ENCODE measurements around the gene DUSP12.
"Not testable (repeated sequence)": the region's sequence is repeated elsewhere in the genome, so short reads cannot be mapped to it uniquely, and the experiment has no call there.

The DUSP12 gene

DNA sequence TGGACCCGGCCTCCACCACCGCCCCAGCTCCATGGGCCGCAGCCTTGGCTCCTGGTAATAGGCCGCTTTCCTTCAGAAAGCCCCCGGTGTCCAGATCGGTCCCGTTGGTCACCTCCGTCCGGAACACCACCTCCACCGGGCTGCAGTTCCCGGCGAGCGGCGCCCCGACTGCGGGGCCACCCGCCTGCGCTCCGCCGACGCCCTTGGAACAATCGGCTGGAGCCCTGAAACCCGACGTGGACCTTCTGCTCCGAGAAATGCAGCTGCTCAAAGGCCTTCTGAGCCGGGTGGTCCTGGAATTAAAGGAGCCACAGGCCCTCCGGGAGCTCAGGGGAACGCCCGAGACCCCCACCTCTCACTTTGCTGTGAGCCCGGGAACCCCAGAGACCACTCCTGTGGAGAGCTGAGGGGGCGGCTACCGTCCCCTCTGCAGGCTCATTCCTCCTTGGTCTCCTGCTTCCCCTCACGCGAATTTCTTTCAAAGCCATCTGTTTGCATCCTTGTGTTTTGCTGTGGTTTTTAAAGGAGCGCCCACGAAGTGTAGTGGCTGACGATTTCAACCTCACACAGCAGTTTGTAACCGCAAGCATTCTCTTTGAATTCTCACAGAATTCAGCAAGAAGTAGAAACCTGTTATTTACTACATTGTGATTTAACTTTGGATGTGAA lies 22.2 kb upstream of the DUSP12 start:
- DNase-seq (ENCODE audit: low spot score): peak; percentile 62

DNA sequence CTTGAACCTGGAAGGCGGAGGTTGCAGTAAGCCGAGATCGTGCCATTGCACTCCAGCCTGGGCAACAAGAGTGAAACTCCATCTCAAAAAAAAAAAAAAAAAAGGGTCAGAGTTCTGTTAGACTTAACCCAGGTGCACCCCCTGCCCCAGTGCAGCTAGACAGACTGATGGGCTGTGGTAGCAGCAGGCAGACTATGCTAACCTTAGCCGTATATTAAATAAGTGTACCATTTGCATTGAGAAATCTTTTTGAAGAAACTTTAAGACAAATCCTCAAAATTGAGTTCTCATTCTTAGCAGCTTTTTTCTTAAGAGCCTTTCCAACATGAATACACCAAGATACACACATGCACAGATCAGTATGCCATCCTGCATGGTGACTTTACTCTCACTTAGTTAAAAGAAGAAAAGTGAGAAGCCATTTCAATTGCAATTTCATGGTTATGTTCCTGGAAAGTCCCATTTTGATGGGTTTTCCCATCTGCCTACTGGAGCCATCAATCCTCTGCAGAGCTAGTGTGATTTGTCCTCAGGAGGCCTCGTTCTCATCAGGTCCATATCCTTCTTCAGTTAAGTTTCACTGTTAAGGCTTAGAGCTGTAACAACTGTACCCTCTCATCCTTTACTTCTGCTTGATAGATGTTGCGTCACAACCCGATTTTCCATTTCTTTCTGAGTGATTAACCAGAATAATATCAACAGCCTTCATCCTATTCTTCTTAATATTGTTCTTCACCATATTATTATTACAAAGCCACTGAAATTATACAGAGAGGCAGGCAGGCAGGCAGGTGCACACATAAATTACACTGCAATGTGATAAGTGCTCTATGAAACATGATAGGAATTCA lies 21.0 kb upstream of the DUSP12 start:
- no peak for DNase-seq (ENCODE audit: low spot score)

DNA sequence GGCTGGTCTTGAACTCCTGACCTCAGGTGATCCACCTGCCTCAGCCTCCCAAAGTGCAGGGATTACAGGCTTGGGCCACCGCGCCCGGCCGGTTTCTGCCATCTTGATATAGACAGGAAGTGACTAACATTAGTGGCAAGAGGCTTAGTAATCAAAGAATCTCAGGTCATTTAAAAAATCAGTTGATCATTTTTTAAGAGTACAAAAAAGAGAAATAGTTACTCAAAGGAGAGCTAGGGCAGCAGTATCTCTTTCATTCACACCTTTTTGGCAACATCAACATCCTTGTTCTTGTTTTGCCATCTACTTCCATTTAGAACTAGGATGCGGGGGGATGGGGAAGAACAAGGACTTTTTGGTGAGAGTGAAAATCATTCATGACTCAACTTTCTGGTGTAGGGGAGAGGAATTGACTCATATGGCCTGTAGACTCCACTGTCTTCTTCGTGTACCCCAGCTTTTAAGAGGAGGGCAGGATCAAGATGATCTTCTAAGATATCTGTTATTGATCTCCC lies 19.5 kb upstream of the DUSP12 start:
- DNase-seq (ENCODE audit: low spot score): peak; percentile 12

DNA sequence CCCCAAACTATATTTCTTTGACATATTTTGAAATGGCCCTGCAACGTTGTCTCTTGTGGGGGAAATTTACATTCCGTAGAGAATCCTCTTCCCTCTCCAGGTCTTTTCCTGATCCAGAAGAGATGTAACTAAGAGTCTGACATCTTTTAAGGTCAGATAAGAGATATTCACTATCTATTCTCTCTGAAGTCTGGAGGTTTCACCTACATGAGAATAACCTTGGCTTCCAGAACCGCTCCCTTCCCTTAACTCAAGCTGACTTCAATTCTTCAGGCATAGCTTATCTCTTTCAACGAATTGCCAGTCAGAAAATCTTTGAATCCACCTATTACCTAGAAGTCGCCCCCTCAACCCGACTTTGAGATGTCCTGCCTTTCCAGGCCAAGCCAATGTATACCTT lies 18.3 kb upstream of the DUSP12 start:
- no peak for DNase-seq (ENCODE audit: low spot score)

DNA sequence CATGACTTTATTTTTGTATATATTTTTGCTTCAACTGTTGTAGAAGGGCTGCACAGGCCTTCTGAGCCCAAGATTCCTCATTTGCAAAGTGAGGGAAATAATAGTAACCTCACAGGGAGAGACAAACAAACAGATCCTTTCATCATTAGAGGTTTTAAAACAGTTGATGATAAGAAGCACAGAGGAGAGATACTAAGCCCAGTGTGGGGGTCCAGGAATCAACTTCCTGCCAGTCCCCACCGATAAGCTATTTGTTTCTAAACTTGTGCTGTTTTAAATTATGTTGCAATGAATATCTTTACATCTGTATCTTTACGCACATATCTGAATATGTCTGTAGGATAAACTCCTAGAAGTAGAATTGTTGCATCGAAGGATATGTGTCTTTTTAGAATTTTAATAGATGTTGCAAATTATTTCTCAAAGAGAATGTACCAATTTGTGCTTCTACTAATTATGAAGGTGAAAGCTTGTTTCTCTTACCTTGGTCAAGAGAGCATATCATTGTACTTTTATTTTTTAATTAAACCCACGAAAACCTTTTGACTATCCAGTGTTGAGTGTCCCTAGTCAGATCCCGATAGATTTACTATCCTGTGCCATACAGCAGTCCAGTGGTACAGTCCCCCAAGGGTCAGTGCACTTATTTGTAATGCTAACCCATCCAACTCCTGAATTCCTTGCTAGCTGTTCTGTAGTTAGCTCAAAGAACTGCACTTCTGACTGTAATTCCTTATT lies 17.4 kb upstream of the DUSP12 start:
- no peak for DNase-seq (ENCODE audit: low spot score)

DNA sequence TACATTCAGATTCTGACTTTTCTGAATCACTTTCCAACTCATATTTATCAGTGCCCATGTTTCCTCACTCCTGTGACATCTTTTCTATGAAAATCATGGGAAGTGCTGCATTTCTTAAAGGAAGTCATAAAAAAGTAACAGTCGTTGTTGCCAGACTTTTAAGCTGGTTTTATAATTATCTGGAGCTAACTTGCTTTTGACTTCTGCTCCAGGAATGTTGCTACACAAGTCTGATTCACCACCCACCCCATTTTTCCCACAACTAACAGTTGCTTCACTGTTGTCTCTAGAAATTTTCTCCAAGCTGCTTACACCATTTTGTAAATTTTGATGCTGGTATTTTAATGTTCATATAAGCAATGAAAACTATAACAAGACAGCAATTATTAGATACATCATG lies 16.1 kb upstream of the DUSP12 start:
- DNase-seq (ENCODE audit: low spot score): no peak

DNA sequence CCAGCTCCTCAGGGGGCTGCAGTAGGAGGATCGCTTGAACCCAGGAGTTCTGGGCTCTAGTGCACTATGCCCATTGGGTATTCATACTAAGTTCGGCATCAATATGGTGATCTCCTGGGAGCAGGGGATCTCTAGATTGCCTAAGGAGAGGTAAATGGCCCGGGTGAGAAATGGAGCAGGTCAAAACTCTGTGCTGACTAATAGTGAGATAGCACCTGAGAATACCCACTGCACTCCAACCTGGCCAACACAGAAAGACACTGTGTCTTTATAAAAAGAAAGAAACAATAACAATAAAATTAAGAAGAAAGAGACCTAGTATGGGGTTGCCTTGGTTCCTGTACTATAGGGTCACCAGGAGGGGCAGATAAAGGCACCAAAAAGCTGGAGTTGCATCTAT lies 13.7 kb upstream of the DUSP12 start:
- no peak for DNase-seq (ENCODE audit: low spot score)

DNA sequence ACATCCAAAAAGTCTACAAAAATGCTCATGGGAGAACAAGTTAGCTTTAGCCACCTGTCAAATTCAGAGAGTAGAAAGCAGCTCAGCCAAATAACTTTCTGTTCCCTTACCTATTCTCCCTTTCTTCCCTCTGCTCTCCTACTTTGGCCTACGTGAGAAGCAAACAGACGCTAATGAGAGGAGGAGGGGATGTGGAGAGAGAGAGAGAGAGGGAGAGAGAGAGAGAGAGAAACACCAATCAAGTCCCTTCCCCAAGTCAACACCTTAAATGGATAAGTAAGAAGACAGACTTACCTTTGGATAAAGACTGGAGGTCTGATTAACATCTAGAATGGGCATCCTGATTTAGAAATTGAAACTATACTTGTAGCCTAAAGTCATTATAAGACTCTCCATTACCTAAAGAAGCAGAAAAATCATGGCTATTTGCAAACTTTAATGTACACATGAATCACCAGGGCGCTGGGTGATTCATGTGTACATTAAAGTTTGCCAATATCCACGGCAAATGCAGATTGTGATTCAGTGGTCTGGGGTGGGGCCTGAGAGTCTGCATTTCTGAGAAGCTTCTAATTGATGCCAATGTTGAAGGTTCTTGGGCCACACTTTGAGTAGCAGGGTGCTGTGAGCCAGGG lies 13.1 kb upstream of the DUSP12 start:
- no peak for DNase-seq (ENCODE audit: low spot score)

DNA sequence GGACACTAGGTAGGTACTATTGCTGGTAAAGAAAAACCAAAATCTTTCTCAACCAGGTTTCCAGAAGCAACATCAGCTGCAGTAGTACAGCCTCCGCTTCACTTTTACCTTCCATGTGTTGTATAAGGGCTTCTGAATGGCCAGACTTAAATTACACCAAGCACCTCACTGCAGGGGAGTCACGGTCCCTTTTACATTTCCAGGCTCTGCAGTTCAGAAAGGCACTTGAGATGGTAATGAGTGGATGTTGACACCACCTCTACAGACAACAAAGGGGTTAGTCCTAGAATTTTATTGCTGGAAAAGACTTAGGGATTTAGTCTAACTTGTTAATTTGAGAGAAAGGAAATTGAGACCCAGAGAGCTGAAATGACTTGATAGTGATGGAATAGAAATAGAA lies 12.0 kb upstream of the DUSP12 start:
- no peak for DNase-seq (ENCODE audit: low spot score)

DNA sequence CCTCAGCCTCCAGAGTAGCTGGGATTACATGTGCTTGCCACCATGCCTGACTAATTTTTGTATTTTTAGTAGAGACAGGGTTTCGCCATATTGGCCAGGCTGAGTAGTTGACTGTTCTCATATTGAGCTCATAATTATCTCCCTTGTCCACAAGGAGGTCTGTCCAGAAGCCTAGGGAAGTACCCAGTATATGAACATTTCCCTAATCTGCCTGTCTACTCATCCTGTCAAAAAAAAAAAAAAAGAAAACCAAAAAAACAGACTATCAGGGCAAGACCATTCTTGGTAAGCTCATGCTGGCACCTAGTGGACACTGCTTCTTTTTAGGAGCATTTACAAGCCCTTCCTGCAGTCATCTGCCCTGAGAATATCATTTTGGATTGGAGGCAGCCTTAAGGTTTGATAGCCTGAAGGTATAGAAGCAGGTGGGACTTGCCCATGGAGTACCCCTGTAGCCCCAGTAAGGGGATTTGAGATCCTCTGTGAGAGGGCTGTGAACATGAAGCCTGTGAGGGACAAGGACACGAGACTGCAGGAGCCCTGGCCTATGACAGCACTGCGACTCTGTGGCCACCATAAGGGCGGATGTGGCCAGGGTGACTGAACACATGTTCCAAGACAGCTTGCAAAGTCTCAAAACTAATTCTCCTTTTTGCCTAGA lies 10.8 kb upstream of the DUSP12 start:
- peak; percentile 56 for DNase-seq (ENCODE audit: low spot score)

DNA sequence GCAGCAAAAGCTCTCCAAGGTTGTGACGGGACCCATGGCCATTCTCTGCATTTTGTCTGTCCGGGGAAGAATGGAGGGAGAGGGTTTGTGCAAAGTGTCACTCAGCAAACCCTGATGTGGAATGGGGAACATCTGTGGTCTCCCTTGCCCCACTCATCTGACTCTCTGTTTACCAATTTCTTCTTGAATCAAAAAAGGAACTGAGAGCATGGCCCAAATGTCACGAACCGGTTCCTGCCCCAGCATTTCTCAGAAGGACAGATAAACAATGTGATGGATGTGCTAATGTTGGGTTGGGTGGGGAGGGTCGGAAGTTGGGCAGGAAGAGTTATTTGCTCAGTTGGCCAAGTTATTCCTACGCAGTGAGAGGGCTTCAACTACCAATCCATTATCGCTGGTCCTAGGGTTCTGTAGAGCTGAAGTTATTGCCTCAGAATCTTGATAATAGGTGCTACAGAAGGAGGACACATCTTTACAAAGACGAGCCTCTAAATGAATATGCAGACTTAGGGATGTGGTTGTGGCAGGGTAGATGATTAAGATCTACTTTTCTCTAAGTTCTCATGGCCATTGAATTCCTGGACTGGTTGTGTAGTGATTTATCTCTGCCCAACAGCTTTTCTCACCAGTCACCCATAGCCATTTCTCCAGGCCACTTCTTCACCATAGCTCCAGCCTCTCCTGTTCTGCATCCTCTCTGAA lies 9.6 kb upstream of the DUSP12 start:
- DNase-seq (ENCODE audit: low spot score): no peak

DNA sequence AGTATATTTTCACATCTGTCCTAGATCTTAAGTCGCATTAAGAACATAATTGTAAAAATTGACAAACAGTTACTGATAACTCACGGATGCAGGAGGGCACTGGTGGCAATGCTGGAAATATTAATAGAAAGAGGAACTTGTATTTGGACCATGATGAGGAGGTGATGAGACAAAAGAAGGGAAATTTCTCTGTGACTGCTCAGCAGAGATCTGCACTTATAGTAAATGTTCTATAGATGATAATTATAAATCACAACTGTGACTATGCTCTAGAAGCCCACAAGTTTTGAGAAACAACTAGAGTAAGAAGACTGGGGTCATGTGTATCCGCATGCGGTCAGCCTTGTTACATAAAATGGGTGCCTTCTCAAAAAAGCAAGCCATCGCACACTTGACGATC lies 8.7 kb upstream of the DUSP12 start:
- DNase-seq (ENCODE audit: low spot score): no peak

DNA sequence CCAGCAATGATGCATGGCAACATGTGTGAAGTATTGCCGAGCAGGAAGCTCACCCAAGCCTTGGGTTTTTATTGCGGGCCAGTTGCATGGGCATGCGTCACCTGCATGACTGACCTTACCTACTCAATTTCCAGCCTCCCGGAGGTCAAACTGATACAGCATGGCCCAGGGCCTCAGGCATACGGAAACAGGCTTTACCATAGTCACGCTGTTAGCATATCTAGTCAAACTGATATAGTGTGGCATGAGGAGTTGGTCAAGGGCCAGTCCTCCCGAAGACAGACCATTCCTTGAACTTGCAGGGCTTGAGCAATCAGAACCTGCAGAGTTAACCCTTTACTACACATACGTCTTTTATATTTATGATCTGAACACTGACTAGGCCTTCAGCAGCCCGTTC lies 6.4 kb upstream of the DUSP12 start:
- no peak for DNase-seq (ENCODE audit: low spot score)

DNA sequence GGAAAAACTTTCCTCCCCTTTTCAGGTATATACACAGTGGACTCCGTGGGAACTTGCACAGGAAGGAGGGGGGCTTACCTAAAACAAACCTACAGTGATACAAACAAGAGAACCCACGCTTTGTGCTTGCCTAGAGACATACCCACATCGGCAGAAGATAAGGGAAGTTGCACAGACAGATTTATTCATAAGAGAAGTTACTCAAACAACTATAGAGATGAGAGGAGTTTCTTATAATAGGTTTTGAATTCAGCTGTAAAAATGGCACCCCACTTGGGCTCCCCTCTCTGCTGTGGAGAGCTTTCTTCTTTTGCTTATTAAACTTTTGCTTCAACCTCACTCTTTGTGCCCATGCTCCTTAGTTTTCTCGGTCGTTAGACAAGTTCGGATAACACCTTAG lies 1.8 kb upstream of the DUSP12 start:
- DNase-seq (ENCODE audit: low spot score): no peak

DNA sequence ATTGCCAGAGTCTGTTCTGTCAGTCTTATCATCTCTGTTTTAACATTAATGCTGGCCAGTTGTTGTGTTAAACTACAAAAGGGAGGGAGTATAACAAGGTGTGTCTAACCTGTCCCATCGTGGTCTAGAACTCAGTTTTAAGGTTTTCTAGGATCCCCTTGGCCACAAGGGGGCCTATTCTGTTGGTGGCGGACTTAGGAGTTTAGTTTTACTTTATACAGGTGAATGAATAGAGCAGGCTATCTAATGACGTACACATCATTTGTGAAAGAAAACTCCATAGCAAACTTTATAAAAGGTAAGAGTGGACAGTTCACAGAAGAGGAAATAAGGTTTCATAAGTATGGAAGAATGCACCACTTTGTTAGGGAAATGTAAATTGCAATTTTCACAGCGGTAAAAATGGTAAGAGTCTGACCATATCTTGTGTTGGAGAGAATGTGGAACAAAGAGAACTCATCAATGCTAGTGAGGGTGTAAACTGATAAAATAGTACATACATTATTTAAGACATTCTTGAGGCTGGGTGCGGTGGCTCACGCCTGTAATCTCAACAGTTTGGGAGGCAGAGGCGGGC lies 14.0 kb downstream of the DUSP12 start:
- peak; percentile 52 for DNase-seq (ENCODE audit: low spot score)

DNA sequence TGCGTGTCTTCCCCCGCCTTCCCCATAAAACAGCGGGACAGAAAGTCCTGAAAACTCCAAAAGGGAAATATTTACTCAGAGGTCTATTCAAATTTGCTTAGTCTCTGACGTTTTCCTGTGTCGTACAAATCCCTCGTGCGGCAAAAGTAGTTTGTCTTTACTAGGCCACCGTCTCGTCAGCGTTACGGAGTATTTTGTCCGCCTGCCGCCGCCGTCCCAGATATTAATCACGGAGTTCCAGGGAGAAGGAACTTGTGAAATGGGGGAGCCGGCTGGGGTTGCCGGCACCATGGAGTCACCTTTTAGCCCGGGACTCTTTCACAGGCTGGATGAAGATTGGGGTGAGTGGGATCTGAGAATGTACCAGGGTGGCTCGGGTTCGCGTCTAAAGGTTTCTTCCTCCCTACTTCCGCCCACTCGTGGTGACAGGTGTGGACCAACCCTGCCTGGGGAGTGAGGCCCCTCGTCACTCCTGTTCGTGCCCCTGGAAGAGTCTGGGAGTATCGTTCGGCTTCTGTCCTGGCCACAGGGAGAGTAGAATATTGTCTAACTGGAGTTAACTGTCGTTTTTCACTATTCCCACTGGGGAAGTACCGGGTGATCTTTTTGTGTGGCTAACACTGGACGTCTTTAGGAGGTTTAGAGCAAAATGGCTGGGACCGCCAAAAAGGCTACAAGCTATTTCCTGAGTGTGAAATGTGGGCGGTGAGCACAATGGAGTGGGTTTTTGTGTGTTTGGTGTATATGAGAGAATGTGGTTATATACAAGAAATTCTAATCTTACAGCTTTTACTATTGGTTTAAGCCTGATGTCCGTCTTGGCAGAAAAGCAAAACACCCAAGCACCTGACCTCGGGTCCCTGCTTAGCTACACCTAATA lies 16.8 kb downstream of the DUSP12 start, which contains the start of gene ATF6:
ATF6 (plus strand) TSS at position 219 of the 880 bp plus-strand sequence; CDS start at position 260, 41 bp downstream.
- peak; percentile 72 for DNase-seq (ENCODE audit: low spot score)

DNA sequence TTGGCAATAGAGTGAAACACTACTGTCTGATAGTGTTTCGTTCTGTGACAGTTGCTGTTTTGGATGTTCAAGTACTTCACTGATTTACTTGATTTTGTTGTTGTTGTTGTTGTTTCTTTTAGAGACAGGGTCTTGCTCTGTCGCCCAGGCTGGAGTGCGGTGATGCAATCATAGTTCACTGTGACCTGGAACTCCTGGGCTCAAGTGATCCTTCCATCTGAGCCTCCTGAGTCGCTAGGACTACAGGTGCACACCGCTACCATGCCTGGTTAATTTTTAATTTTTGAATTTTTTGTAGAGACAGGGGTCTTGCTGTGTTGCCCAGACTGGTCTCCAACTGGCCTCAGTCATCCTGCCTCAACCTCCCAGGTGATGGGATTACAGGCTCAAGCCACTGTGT lies 18.9 kb downstream of the DUSP12 start:
- no peak for DNase-seq (ENCODE audit: low spot score)

DNA sequence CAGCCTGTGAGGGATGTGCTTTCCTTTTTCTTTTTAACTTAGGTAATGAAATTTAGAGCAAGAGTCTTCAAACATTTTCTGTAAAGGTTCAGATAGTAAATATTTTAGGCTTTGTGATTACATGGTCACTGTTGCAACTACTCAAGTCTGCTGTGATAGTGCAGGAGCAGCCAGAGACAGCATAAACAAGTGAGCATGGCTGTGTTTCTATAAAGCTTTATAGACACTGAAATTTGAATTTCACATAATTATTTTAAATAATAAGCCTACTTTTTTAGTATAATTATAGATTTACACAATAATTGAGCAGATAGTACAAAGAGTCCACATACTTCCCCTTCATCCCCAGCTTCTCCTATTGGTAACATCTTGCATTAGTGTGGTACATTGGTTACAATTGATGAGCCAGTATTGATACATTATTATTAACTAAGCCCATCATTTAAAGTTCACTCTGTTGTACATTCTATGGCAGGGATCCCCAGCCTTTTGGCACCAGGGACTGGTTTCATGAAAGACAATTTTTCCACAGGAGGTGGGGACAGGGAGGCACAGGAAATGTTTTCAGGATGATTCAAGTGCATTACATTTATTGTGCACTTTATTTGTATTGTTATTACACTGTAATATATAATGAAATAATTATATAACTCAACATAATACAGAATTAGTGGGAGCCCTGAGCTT lies 19.5 kb downstream of the DUSP12 start:
- DNase-seq (ENCODE audit: low spot score): no peak

DNA sequence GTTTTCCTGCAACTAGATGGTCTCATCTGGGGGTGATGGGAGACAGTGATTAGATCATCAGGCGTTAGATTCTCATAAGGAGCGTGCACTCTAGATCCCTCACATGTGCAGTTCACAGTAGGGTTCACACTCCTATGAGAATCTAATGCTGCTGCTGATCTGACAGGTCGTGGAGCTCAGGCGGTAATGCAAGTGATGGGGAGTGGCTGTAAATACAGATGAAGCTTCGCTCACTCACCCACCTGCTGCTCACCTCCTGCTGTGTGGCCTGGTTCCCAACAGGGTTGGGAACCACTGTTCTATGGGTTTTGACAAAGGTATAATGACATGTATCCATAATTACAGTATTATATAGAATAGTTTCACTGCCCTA lies 20.1 kb downstream of the DUSP12 start:
- DNase-seq (ENCODE audit: low spot score): not testable (repeated sequence)

Measured in CD4-positive, alpha-beta T cell treated with Interleukin-6 at 100 ng/mL for 8 hours (primary cell).